ENCODE measurements around the gene DUS4L. TPM values are rescaled to one million over a fixed set of nuclear protein-coding genes. Genes with fewer than 3 reads are reported as not detected.

DUS4L gene
- total and polyA plus RNA-seq, 2 of the 13 experiments (the other 11 are each of a cell fraction or from before 2014, with no cell fraction given), result 5.6 to 9.8 TPM

GRCh38 chr7:107622429-107622828 lies 58.7 kb downstream of the DUS4L start:
- POLR2A ChIA-PET, result no interaction called here
- Histone ChIP-seq H3K9ac (ENCODE audit: insufficient read depth, low read depth, low read length) (no peak overlapping the region), H3K4me2 (ENCODE audit: low read depth, low read length) (no peak overlapping the region), H3K36me3 (replicated peaks in 1 of 2; ENCODE audit: control insufficient read depth in 1 of 2, insufficient read depth in 2 of 2, low read length in 2 of 2) (no peaks in the 10 kb centered on the region; a peak in 1 of 5 replicates), H3K4me3 (replicated peaks in 1 of 3; ENCODE audit: insufficient read depth in 1 of 3, low read depth in 2 of 3, low read length in 3 of 3) (no peak overlapping the region), H3K27me3 (ENCODE audit: control insufficient read depth in 1 of 2, insufficient read depth in 2 of 2, low read length in 2 of 2) (no peaks in the 10 kb centered on the region), H4K20me1 (ENCODE audit: insufficient read depth, low read length) (no peaks in the 10 kb centered on the region), H3K9me3 (ENCODE audit: low read length) (no peaks in the 10 kb centered on the region), H3K4me1 (ENCODE audit: insufficient read depth, low read length) (peaks cover 10% of the 10 kb centered on the region), H3K79me2 (ENCODE audit: insufficient read depth, low read length) (no peaks in the 10 kb centered on the region), H3K27ac (ENCODE audit: extremely low read length, insufficient read depth, low read length) (no peak overlapping the region), H2AFZ (ENCODE audit: low read length) (no peak overlapping the region)
- CTCF ChIA-PET (ENCODE audit: low intra/inter-chr PET ratio, low total read pairs), result no interaction called here
- DNase-seq (ENCODE audit: low spot score) (no peak), FAIRE-seq (no peak), ATAC-seq (no peak; the same call in 2 of the 3 replicates)
- intact Hi-C loops (cut with micrococcal nuclease; ENCODE audit: unreplicated experiment), result no loop called here
- 94% methylated on average over 1 of the region's 1 CpG for WGBS (ENCODE audit: low lambda C conversion rate)
- no TSS peak for BruUV-seq (replicated peaks)
- TF ChIP-seq AGO1 (IDR thresholded peaks at IDR 0.05; ENCODE audit: low read depth, low read length, poor library complexity, severe bottlenecking) (no peak), ZSCAN22 (CRISPR knock-in tag; IDR thresholded peaks at IDR 0.05) (no peak), ZBTB33 (CRISPR knock-in tag; IDR thresholded peaks at IDR 0.05) (no peak), RARA (CRISPR knock-in tag; IDR thresholded peaks at IDR 0.05) (peak; percentile 10; the same call in 1 of the 2 replicates), ZSCAN12 (CRISPR knock-in tag; IDR thresholded peaks at IDR 0.05) (no peak), ZNF33A (CRISPR knock-in tag; IDR thresholded peaks at IDR 0.05; ENCODE audit: borderline replicate concordance) (no peak), CREBL2 (CRISPR knock-in tag; IDR thresholded peaks at IDR 0.05; ENCODE audit: borderline replicate concordance) (no peak), ZBTB2 (CRISPR knock-in tag; IDR thresholded peaks at IDR 0.05; ENCODE audit: low read depth) (no peak)
- in situ Hi-C loops (cut with HindIII; ENCODE audit: extremely low pct_ligation_motif_present, low pct_unique_long_range_greater_than_20kb), result no loop called here
